GM12878 (cell line): ENCODE results near the gene PITPNM3. TPM values are rescaled to one million over a fixed set of nuclear protein-coding genes. Genes with fewer than 3 reads are reported as not detected.

Experiments
- ATF3 ChIP-seq: IDR thresholded peaks from 2 replicates; pipeline ENCODE4 v1.6.1; 2011; ENCODE audit warnings: low read depth, mild to moderate bottlenecking, low read length, moderate library complexity, borderline replicate concordance; ENCODE audit errors: extremely low read depth
- BMI1 ChIP-seq: fragments of 450-650 bp; IDR thresholded peaks from 2 replicates; pipeline ENCODE4 v1.6.1; 2016; ENCODE audit warnings: mild to moderate bottlenecking, moderate library complexity, borderline replicate concordance
- CBX3 ChIP-seq: fragments of 200-600 bp; sonication (generic); IDR thresholded peaks from 2 replicates; pipeline ENCODE4 v1.6.1; 2016; ENCODE audit warnings: low read depth, borderline replicate concordance
- CTCF ChIP-seq, 3 experiments: IDR thresholded peaks in 2 of 3; conservative IDR thresholded peaks in 1 of 3; 2 replicates each; pipeline ENCODE4 v1.5.1; 2011; ENCODE audit warnings: low read depth in 3 of 3, low read length in 3 of 3, mild to moderate bottlenecking in 3 of 3, control low read depth in 2 of 3, moderate library complexity in 2 of 3, inconsistent platforms in 1 of 3, mixed read lengths in 1 of 3; ENCODE audit not compliant: control insufficient read depth in 2 of 3, insufficient read depth in 1 of 3; ENCODE audit errors: extremely low read depth in 1 of 3
- IKZF2 ChIP-seq, 2 experiments: fragments of 450-650 bp; IDR thresholded peaks; 2 replicates each; pipeline ENCODE4 v1.6.1; 2017; ENCODE audit warnings: mild to moderate bottlenecking in 2 of 2, moderate library complexity in 2 of 2
- KAT2A ChIP-seq: conservative IDR thresholded peaks from 2 replicates; pipeline ENCODE4 v1.6.1; 2011; ENCODE audit warnings: low read depth, low read length; ENCODE audit not compliant: control insufficient read depth
- NKRF ChIP-seq: fragments of 450-650 bp; conservative IDR thresholded peaks from 2 replicates; pipeline ENCODE4 v1.6.1; 2017; ENCODE audit warnings: mild to moderate bottlenecking, moderate library complexity
- NRF1 ChIP-seq: conservative IDR thresholded peaks from 2 replicates; pipeline ENCODE4 v1.6.1; 2011; ENCODE audit warnings: mild to moderate bottlenecking, low read depth, low read length, improper control_type of control experiment
- PML ChIP-seq: IDR thresholded peaks from 2 replicates; pipeline ENCODE4 v1.6.1; 2012; ENCODE audit warnings: low read length, inconsistent platforms
- POLR2AphosphoS5 ChIP-seq: IDR thresholded peaks from 2 replicates; pipeline ENCODE4 v1.6.1; 2011; ENCODE audit warnings: mild to moderate bottlenecking, low read length, inconsistent platforms
- SIX5 ChIP-seq: IDR thresholded peaks from 2 replicates; pipeline ENCODE4 v1.6.1; 2011; ENCODE audit warnings: mild to moderate bottlenecking, low read depth, low read length, moderate library complexity; ENCODE audit not compliant: severe bottlenecking
- SMC3 ChIP-seq: IDR thresholded peaks from 2 replicates; pipeline ENCODE4 v1.6.1; 2011; ENCODE audit warnings: low read length, improper control_type of control experiment, borderline replicate concordance
- SUPT20H ChIP-seq: IDR thresholded peaks from 2 replicates; pipeline ENCODE4 v1.6.1; 2011; ENCODE audit warnings: low read depth, mild to moderate bottlenecking, low read length, moderate library complexity, borderline replicate concordance; ENCODE audit not compliant: control insufficient read depth
- YY1 ChIP-seq: IDR thresholded peaks from 2 replicates; pipeline ENCODE4 v1.6.1; 2011; ENCODE audit warnings: low read depth, mild to moderate bottlenecking, low read length
- ZBTB11 ChIP-seq: fragments of 450-650 bp; formaldehyde crosslinking; IDR thresholded peaks from 2 replicates; pipeline ENCODE4 v1.5.0; 2022; ENCODE audit warnings: mild to moderate bottlenecking, missing genetic modification characterization
- polyA plus RNA-seq, 11 experiments: library from polyadenylated mRNA; depleted of rRNA in 4 of 11; unstranded in 6 of 11; stranded (reverse) in 5 of 11; fragments of >200 nt; fragmentation: Nextera tagmentation in 4 of 11; fragmentation: Illumina TruSeq in 1 of 11; extraction: Ambion mirVana in 4 of 11; extraction: Trizol in 1 of 11; gene quantifications; 1 replicate in 1 of 11; 2 replicates in 10 of 11; pipeline versions ENCODE4 v1.2.1 to v1.2.3, GENCODE V29; 2011 to 2016; ENCODE audit warnings: inconsistent platforms in 2 of 11, missing spikeins in 2 of 11, low read depth in 1 of 11
- total RNA-seq, 4 experiments: library from RNA; depleted of rRNA in 3 of 4; stranded (reverse); fragments of >200 nt in 3 of 4; fragmentation: Illumina TruSeq in 1 of 4; extraction: Trizol in 1 of 4; gene quantifications; 2 replicates each; pipeline versions ENCODE4 v1.2.1 to v1.2.3, GENCODE V29; 2013 to 2021

Gene PITPNM3
- total and polyA plus RNA-seq, 10 of the 15 experiments (the other 5 are each of a cell fraction or from before 2014, with no cell fraction given): 0.02 to 0.49 (median 0.19) TPM; not detected in 1

- no peak for TF ChIP-seq SIX5
- no peak for TF ChIP-seq BMI1
- TF ChIP-seq SMC3: peak; percentile 55
- TF ChIP-seq CBX3: no peak
- TF ChIP-seq PML: no peak
- no peak for TF ChIP-seq POLR2AphosphoS5
- TF ChIP-seq CTCF (IDR thresholded peaks at IDR 0.05 in 2 of 3, conservative IDR thresholded peaks at IDR 0.05 in 1 of 3; ENCODE audit: control insufficient read depth in 2 of 3, extremely low read depth in 1 of 3, insufficient read depth in 1 of 3, low read depth in 3 of 3, low read length in 3 of 3): peak; percentile 83 to 88 (median 85)
- no peak for TF ChIP-seq NKRF
- no peak for TF ChIP-seq ZBTB11
- TF ChIP-seq SUPT20H: no peak
- TF ChIP-seq NRF1: no peak
- peak; percentile 45; the same call in 1 of the 2 replicates for TF ChIP-seq YY1
- no peak for TF ChIP-seq IKZF2 (IDR thresholded peaks at IDR 0.05)
- no peak for TF ChIP-seq KAT2A
- no peak for TF ChIP-seq ATF3
Measured at GRCh38 chr17:6435968-6436367, 120.4 kb downstream of the PITPNM3 start (continued).
